Activated T-helper 1 cell treated with Interleukin-2 at 50 U/mL for 16 hours (primary cell): ENCODE data around the gene KRT83.
"Not testable (repeated sequence)": the region's sequence is repeated elsewhere in the genome, so short reads cannot be mapped to it uniquely, and the experiment has no call there.

ENCODE experiments used
- DNase-seq: peaks from one replicate; pipeline ENCODE4 v3.0.0-alpha.2; 2020; ENCODE audit warnings: low read depth

KRT83 gene

DNA sequence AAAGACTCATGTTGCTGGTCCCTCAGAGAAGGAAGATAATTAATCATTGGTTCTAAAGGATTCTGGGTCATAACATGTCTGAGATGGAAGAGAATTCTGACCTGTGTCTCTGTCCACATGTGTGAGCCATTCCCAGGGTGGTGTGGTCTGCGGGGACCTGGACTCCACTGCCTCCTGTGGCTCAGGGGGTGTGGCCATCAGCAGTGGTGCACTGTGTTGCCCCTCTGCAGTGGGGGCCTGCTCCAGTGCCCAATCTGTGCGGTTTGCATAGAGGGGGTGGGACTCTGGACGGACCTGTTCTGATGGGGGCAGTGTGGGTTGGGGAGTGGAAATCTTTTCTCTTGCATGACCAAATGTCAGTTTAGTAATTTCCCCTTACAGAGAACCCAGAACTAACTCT lies 32.6 kb upstream of the KRT83 start:
- DNase-seq = no peak

DNA sequence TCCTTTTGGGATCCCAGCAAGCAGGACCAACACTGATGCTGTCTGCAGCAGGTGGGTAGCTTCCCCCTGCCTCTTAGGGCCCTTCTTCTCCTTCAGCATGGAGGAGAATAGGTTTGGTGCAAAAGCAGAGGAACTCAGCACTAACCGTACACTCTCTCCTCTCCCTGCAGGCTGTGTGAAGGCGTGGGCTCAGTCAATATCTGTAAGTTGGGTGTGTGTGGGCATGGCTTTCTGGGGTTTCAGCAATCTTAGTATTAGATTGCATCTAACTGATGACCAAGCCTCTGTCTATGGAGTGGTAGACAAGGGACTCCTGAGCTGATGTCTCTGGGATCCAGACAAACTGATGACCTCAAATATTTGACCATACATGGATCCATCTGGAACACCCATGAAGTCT lies 31.8 kb upstream of the KRT83 start:
- DNase-seq = no peak

DNA sequence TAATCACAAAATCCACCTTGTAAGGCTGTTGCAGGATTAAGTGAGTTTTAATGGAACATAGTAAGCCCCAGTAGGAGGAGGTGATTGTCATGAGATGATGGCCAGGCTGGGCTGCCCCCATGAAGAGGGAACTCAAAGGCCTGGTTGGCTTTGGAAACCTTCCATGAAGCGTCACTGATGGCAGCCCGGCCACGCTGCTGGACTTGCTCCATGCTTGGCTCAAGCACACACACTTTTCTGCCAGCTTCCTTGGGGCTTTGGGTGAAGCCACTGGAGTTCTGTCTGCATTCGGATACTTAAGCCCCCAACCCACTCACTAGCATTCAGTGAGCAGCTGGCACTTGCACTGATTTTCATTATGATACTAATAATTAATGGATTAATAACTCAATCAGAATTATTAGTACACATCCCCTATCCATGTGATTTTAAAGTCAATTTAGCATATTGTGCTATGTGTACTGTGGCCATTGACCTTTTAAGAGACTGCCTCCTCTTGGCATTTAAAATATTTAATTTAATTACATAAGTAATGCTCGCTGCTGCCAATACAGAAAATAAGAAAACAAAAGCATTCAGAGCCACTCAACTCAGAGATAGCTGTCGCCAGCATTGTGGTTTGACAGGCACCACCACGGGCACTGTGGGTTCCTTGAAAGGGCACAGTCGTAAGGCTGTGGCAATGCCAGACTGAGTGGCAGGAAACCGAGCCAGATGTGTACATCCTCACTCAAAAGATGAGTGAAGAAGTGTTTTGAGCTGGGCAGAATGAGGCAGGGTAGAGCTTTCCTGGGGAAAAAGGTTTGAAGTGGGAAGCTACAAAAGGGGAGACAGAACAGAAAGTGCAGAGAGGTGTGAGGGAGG lies 30.2 kb upstream of the KRT83 start:
- peak; percentile 34 for DNase-seq

DNA sequence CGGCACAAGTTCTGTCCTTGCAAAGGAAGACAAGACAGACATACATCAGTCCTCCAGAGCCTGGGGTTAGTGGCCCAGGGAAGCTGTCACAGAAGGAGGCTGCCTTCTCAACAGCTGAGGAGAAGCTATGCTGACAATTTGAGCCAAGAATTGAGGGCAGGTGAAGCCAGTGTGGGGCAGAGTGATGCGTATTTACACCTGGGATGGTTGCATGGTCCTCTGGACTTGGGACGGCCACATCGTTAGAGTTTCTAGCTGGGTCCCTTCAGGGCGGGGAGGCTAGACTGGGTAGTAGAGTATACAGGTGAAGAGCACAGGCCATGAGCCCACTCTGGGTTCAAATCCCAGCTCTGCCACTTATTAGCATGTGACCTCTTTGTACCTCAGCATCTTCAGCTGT lies 29.6 kb upstream of the KRT83 start:
- DNase-seq = no peak

DNA sequence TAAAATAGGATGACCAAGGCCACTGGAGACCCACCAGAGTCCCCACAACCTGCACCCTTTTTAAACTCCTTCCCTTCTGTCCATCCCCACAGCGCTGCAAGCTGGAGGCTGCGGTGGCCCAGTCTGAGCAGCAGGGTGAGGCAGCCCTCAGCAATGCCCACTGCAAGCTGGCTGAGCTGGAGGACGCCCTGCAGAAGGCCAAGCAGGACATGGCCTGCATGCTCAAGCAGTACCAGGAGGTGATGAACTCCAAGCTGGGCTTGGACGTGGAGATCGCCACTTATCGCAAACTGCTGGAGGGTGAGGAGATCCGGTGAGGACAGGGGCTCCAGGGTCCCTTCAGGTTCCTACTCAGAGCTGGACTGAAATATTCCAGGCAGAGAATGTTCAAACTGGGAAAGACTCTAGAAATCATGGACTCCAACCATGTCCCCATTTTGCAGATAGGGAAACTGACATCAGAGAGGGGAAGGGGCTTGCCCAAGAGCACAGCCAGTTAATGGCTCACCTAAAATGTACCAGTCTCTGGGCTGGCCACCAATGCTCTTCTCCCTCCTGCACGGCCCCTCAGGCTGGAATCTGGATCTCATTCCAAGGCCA lies 28.9 kb upstream of the KRT83 start:
- DNase-seq = no peak

DNA sequence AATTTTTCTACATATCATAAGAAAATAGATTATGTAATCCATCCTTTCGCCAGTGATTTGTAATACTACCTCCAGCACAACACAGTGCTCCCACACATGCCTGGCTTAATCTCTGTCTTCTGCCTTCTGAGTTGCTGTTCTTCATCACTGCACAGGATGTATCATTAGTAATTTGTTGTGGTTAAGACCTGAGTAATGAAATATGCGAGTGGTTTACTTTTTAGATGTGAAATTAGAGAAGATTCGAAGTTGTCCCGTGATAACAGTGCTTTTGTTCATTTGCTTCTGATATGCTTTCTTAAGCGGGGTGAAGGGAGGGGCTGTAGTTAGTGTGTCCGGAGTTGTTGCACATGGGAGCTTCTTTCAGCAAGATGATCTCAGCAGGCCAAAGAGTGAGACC lies 28.0 kb upstream of the KRT83 start:
- no peak for DNase-seq

DNA sequence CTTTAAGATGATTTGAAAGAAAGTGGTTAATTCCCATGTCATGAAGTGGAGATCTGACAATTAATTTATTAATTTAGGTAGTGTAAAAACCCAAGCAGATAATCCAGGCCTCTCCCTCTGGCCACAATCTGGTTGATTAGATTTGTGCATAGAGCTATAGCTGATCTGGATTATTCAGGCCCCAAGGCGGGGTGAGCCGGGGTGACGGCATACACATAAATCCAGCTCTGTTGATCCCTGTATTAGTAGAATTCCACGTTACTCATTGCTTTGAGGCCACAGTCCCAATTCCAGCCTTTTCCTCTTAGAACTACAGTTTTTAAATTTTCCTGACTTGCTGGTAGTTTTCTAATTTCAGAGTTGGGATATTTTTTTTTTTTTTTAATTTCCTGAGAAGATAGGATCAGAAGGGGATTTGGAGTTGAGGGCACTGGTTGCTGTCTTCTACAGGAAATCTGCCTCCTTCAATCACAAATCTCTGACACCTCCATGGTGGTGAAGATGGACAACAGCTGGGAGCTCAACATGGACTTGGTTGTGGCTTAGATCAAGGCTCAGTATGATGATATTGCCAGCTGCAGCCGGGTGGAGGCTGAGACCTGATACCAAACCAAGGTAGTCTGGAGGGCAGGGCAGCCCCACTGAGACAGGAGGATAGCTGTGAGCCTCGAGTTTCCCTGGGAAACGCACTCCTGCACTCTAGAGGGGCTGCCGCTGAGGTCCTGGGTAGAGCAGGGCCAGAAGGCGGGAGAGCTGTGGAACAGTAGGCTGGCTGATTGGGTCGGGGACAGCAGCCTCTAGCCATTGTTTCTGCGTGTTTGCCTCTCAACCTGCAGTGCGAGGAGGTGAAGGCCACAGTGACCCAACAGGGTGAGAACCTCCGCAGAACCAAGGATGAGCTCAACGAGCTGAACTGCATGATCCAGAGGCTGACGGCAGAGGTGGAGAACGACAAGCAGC lies 26.6 kb upstream of the KRT83 start:
- no peak for DNase-seq

DNA sequence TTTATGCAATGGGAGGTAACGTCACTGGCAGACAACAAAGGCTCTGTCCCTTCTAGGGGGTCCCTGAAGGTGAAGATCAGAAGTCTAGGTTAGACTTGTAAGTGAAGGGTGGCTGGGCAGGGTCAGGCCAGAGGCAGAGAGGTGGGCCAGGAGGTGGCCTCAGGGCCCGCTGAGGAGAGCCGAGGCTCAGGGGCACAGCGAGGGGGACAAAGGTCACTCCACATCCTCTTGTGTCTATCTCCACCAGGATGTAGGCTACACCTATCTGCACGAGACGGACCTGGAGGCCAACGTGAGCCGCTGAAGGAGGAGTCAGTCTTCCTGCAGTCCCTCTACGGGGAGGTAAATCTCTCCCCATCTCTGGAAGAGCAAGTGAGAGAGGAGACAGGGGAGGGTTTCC lies 25.8 kb upstream of the KRT83 start:
- DNase-seq = no peak

DNA sequence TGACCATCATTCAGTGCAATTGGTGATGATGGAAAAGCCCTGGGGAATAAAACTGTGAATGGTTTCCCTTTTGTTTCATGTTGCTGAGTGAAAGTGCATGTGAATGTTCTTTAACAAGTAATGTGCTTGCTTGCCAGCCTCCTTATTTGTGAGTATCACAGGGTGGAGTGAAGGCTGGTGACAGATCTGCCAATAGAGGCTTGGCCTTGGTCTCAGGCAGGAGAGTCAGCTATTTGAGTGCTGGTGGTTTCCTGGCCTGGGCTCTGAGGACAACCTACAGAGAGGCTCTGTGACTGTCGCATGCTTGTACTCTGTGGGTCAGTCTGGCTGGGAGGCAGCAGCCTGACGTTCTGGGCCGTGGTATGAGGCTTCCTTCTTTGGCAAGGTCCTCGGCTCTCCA lies 25.4 kb upstream of the KRT83 start:
- no peak for DNase-seq

DNA sequence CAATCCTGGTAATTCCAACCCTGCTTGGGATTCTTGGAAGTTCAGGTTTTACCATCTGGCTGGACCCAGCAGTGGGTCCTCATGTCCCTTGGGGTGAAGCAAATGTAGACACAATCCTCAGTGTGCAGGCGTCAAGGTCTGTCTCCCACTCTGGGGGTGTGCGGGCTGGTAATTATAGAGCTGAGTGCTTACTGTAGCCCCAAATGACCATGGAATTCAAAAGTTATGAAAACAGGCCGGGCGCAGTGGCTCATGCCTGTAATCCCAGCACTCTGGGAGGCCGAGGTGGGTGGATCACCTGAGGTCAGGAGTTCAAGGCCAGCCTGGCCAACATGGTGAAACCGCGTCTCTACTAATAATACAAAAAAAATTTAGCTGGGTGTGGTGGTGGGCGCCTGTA lies 23.8 kb upstream of the KRT83 start:
- not testable (repeated sequence) for DNase-seq

DNA sequence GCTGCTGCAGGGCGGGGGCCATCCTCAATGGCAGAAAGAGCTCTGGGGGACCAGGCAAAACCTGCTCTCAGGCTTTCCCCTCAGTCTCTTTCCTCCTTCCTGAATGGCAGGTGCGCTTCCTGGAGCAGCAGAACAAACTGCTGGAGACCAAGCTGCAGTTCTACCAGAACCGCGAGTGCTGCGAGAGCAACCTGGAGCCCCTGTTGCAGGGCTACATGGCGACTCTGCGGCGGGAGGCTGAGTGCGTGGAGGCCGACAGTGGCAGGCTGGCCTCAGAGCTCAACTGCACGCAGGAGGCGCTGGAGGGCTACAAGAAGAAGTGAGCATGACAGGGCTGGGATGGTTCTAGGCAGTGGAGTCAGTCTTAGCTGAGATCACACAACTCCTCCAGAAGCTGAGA lies 22.9 kb upstream of the KRT83 start:
- no peak for DNase-seq

DNA sequence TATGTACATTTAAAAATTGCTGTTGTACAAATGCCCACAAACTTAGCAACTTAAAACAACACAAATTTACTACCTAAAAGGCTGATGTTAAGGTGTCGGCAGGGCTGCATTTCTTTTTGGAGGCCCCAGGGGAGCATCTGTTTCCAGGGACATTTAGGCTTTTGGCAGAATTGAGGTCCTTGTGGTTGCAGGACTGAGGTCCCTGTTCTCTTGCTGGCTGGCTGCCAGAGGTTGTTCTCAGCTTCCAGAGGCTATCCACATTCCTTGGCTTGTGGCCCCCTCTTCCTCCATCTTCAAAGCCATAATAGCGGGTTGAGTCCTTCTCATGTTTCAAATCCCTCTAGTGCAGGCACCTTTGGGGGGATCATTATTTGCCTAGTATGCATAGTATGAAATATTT lies 22.4 kb upstream of the KRT83 start:
- no peak for DNase-seq

DNA sequence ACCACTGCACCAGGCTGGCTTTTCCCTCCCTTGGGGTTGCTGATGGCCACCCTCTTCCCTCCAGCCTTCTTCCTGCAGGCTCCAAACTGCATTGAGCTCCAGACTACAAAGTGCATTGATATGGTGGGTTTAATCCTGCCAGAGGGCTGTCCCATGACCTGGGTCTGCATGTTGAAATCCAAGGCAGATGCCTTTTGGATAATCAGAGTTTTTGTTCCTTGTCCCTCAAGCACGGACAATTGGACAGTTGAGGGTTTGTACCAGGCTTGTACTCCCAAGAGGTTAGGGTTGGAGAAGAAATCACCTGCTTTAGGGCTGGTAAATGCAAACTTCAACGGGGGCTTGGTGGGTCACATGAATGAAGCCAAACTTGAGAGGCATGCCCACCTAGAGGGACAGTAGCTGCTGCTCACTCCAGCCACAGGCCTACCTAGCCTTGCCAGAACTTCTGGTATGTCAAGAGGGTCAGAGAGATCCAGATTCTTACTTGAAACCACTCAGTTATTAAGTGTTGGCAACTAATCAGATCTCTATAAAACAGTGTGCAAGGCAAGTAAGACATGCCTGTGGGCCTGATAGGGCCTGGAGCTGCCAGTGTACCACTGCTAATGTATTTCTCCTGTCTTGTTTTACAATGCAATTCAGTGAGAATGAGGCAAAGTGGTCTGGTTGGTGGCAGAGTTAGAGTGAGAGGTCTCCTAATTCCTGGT lies 21.7 kb upstream of the KRT83 start:
- no peak for DNase-seq

DNA sequence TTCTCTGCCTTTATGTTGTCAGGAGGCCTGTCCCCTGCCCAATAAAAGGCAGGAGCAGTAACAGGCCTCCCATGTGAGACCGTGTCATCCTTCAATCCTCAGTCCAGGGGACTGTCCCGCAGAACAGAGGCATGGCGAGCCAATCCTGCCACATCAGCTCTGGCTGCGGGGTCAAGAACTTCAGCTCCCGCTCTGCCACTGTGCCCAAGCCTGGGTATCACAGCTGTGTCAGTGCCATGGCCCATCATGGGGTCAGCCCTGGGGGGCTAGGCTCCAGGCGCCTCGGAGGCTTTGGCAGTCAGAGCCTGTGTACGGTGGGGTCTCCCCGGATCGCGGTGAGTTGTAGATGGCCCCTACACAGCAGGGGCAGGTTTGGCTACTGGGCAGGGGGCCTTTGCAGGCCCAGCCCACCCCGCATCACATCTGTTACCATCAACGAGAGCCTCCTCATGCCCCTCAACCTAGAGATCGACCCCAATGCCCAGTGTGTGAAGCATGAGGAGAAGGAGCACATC lies 19.9 kb upstream of the KRT83 start:
- no peak for DNase-seq

DNA sequence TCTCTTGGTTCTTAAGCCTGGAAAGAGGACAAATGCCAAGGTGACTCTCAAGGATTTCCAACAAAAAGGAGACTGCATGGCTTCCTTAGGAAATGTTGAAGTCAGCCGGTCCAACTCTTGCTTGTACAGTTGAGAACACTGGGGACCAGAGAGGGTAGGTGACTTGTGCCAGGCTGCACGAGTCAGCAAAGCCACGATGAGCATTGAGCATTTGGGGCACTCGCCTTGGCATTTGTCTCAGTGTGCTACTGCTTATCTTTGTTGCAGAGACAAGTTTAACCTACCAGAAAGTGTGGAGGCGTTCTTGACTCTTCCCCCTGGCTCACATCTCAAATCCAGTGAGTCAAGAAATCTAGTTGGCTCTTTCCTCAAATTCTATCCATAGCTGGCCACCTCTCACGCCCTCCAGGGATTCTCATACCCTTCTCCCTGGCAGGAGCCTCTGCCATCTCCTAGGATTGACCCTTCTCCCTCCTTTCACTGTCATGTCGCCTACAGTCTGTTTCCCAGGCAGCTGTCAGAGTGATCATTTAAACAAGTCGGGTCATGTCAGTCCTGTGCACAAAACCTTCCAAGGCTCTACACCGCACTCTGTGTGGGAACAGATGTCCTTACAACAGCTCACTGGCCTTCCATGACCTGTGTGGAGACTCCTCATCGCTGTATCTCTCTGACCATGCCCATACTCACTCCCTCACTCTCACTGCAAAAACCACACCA lies 17.2 kb upstream of the KRT83 start:
- no peak for DNase-seq

DNA sequence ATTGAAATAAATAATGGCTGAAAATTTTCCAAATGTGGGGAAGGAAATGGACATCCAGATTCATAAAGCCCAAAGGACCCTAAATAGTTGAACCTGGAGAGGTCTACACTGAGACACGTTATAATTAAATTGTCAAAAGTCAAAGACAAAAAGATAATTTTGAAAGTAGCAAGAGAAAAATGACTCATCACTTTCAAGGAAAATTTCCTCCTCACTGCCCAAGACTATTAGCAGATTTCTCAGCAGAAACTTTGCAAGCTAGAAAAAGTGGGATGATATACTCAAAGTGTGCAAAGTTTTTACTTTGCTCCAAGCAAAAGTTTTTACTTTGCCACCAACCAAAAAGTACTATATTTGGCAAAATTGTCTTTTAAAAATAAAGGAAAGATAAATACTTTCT lies 15.9 kb upstream of the KRT83 start:
- DNase-seq = no peak

DNA sequence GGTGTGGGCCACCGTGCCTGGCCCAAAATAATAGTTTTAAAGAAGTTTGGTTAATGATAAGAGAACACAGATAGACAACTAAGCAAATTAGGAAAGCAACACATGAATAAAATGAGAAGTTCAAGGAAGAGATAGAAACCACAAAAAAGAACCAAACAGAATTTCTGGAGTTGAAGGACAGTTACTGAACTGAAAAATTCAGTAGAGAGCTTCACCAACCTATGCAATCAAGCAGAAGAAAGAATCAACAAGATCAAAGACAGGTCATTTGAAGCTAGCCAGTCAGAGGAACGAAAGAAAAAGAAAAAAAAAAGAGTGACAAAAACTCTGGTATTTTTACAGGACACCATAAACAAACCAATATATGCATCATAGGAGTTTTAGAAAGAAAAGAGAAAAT lies 15.4 kb upstream of the KRT83 start:
- no peak for DNase-seq

DNA sequence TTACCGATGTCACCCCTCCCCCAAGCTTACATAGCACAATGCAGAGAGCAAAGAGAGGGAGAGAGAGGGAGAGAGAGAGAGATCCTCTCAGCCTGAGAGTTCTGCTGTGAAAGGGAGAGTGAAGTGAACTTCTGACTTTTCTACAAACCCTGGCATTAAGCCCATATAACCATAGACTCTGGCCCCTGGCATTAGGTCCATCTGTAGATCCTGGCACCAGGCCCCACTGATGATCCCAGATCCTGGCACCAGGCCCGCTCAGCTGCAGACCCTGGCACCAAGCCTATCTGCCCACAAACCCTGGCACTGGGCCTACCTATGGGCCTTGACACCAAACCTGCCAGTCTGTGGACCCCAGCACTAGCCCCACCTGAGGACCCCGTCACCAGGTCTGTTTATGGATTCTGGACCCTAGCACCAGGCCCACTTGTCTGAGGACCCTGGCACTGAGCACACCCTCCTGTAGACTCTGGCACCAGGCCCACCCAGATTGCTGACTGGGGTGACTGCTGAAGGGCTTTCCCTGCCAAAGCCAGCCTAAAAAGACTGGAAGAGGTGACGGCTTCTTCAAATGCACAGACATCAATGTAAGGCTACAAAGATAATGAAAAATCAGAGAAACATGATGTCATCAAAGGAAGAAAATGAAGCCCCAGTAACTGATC lies 14.5 kb upstream of the KRT83 start:
- DNase-seq = no peak

DNA sequence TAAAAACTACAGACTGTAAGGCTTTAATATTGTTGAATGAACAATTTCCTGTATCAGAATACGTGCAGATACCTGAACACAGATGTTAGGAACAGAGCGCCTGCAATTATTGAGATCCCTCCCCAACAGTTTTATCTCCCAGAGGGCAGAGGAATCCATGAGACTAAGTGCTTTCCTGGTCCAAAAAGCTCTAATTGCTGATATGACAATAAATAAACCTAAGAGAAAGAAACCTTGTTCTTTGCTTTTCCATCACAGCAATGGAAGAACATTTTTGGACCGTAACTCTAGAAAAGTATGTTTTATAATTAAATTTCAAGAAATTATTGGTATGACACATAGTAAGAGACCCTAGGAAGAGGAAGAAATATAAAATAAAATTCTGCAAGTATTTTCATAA lies 13.0 kb upstream of the KRT83 start:
- DNase-seq = no peak

DNA sequence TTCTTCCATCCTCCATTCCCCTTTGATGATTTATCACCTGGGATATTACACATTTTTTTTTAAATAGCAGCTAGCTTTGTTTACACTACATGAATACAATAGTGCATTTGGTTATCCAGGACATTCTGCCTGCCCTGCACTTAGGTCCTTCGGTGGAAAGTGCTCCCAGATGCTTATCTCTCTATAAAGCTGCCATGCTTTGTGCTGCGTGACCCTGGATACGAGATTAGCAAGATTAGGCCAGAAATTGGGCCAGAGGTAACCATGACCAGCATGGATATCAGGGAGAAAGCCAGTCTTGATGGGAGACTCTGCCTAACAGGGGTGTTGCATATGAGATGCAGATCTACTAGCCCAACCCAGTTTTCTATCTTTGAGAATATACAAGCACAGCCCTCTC lies 12.1 kb upstream of the KRT83 start:
- DNase-seq = no peak

DNA sequence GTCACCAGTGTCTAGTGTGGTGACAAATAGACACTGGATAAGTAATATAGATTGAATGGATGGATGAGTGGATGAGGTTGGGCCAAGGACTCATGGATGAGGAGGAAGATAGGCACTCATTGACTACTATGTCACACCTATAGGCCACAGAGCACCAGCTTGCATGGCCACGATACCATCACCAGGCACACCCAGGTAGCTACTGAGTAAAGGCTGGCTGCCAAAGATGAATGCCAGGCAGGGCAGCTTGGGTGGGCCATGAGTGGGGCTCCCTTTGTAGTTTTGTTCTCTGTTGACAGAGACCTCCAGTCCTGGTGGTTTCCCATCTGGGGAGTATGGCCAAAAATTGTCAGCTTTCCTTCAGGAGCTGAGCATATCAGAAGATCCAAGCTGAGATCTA lies 11.2 kb upstream of the KRT83 start:
- DNase-seq = no peak
